NCI-H187 (cell line): ENCODE data around the gene EFNA3.

Experiments
- DNase-seq, 2 experiments: peaks; one replicate each; lab custom pipeline; 2025; lab: John Stamatoyannopoulos, UW

EFNA3 gene

GRCh38 chr1:155048449-155049334 lies 29.9 kb upstream of the EFNA3 start:
- DNase-seq: no peak

DNA sequence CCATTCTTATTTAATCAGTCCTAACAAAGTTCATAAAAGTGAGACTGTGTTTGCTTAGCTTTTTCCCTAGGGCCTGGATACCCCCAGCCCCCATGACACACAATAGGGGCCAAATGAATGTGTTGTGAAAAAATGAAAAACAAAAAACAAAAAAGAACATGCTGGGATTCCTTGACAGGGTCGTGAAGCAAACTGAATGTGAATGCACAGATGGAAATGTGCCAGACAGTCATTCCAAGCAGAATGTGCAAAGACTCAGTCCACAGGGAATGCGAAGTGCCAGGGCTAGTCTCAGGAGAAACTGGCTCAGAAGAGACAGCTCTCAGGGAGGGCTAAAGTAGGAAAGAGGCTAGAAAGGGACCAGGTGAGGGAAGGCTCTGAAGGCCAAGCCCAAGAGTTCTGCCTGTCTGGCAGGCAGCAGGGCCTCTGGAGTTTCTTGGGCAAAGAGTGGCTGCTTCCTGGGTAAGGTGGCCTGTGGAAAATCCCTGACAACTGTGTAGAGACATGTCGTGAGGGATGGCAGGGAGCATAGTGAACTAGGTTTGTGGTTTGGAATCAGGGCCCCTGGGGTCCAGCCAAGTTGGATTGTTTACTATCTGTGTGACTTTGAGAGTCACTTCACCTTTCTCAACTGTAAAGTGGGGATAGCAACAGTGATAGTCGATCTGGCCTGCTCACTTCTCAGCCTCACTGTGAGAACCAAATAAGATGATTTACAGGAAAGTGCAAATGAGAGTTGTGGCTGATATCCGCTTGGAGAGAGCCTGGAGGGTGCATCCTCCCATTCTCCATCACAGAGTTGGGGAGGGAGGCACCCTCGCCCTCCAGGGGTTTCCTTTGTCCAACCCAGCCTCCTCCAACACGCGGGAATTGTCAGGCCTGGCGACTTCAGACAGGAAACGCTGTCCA lies 28.7 kb upstream of the EFNA3 start:
- no peak for DNase-seq

DNA sequence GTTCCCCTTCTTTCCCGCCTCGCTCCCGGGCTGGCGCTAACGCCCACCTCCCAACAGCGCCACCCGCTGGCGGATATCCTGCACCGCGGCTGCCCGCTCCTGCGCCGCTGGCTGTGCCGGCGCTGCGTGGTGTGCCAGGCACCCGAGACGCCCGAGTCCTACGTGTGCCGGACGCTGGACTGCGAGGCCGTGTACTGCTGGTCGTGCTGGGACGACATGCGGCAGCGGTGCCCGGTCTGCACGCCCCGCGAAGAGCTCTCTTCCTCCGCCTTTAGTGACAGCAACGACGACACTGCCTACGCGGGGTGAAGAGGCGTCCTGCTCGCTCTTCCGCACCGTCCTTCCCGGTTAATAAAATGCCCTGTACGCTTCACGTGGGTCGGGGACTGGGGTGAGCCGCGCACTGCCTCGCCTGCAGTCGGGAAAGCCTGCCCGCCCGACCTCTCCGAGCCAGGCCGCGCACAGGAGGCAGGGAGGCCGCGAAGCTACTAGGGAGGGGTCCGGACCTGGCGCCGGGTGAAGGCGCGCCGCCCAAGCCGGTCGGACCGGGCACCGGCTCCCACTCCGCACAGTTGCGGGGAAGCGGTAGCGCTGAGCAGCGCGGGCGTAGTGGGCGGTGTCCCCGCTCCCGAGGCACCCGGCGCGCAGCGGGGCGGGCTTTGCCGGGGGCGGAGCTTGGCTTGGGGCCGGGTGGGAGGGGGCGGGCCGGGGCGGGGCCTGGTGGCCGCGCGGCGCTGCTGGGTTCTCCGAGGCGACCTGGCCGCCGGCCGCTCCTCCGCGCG lies 27.9 kb upstream of the EFNA3 start, which contains the start of gene ADAM15:
Gene ADAM15 (plus strand): TSS at position 757 of the 782 bp plus-strand sequence. CDS start 71 bp downstream, outside the sequence.
- peak; percentile 70 to 87 for DNase-seq

GRCh38 chr1:155051342-155051776 lies 27.3 kb upstream of the EFNA3 start:
- no peak for DNase-seq

- peak; percentile 54 to 58 for DNase-seq
Observed at GRCh38 chr1:155051777-155052398, 26.7 kb upstream of the EFNA3 start.

GRCh38 chr1:155052439-155053395 lies 25.9 kb upstream of the EFNA3 start:
- DNase-seq: peak; percentile 67 to 69

DNA sequence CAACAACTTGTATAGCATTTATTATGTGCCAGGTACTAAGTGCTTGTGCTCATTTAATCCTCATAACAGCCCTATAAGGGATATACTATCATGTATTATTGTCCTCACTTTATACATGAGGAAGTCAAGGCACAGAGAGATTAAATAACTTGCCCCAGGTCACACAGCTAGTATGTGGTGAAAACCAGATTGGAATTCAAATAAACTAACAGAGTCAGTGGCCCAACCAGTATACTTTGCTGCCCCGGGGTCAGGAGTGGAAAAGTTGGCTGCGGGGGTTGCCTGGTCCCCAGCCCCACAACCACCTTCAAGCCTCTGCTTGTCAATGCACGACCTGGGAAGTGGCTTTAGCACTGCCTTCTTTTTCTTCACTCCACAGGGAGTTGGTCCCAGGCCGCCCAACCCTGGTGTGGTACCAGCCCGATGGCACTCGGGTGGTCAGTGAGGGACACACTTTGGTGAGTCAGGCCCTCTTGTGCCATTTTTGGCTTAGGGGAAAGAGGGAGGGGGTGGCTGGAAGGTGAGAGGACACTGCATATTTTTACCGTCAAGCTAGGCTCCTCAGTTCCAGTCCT lies 25.0 kb upstream of the EFNA3 start:
- no peak for DNase-seq

DNA sequence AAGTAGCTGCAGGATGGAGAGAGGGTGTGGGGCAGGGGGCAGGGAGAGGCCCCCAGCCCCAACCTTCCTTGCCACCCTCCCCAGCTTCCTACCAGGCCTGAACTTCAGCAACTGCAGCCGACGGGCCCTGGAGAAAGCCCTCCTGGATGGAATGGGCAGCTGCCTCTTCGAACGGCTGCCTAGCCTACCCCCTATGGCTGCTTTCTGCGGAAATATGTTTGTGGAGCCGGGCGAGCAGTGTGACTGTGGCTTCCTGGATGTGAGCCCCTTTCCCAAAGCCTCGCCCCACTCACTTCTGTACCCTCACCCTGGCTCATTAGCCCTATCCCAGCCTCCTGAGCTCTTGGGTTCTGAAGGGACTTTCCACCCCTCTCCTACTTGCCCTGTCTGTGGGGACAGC lies 21.5 kb upstream of the EFNA3 start:
- no peak for DNase-seq

DNA sequence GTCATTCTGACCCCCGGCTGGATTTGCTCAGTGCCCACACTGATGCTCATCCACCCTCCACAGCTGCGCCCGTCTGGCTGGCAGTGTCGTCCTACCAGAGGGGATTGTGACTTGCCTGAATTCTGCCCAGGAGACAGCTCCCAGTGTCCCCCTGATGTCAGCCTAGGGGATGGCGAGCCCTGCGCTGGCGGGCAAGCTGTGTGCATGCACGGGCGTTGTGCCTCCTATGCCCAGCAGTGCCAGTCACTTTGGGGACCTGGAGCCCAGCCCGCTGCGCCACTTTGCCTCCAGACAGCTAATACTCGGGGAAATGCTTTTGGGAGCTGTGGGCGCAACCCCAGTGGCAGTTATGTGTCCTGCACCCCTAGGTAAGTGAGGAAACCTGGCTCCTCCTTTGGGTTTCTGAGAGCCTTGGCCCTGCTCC lies 20.8 kb upstream of the EFNA3 start:
- DNase-seq: no peak

DNA sequence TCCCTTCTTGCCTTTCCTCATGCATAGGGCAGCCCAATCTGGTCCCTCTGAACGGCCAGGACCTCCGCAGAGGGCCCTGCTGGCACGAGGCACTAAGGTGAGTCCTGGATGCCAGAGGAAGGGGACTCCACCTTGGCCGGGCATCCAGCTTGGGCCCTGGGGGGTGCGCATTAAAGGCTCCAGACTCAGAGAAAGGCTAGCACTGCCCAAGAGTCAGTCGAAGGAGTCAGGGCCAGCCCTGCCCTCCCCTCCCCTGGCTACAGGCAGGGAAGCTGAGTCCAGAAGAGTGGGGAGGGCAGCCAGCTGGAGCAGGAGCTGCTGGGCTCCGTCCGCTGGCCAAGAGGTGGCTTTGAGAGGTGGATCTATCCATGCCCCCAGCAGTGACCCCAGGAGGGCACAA lies 17.9 kb upstream of the EFNA3 start:
- DNase-seq: no peak

- DNase-seq: peak; percentile 97 to 100
Observed at GRCh38 chr1:155061381-155062150, 17.1 kb upstream of the EFNA3 start.

GRCh38 chr1:155062151-155062686 lies 16.4 kb upstream of the EFNA3 start:
- no peak for DNase-seq

DNA sequence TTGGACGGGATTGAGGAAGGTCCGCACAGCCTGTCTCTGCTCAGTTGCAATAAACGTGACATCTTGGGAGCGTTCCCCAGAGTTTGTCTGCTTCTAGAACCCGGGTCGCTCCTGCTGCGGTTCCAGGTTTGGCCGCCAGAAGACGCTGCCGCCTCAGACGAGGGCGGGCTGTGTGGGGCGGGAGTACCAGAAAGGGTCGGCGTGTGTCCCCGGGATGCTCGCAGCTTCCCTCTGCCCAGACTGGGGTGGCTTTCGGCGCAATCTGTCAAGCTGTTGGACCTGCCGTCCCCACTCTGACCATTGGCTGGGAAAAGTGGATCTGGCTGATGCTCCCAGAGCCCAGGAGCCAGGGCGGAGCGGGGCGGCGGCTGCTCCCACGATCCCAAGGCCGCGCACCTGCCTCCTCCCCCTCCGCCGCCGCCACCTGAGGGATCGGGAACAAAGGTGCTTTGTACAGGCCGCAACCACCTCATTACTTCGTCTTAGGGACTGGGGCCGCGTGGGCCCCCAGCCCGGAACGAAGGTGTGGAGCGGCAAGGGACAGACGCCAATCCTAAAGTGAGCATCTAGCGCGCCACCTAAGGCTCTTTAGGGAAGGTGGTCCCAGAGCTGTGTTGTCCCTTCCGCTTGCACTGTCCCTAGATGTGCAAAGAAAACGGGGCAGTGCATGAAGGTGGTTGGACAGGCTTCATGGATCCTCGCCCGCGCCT lies 15.8 kb upstream of the EFNA3 start:
- DNase-seq: no peak

- peak in 1 of 2 experiments; percentile 35 for DNase-seq
Observed at GRCh38 chr1:155063550-155064110, 15.0 kb upstream of the EFNA3 start, which contains the start of gene EFNA4. TSS of gene EFNA4 (plus strand) at chr1:155063740. CDS start at chr1:155063824, 84 bp downstream.

- no peak for DNase-seq
Observed at GRCh38 chr1:155064111-155064831, 14.4 kb upstream of the EFNA3 start.

GRCh38 chr1:155064832-155065429 lies 13.7 kb upstream of the EFNA3 start:
- no peak for DNase-seq
